Progenitor cell of endocrine pancreas (in vitro differentiated cells): Measurements from ENCODE around the gene TEX14. TPM values are rescaled to one million over a fixed set of nuclear protein-coding genes. Genes with fewer than 3 reads are reported as not detected.
"Not testable (repeated sequence)": the region's sequence is repeated elsewhere in the genome, so short reads cannot be mapped to it uniquely, and the experiment has no call there.

Experiments
- DNase-seq: peaks from one replicate; pipeline ENCODE4 v3.0.0; 2021; ENCODE audit warnings: low spot score; ENCODE audit not compliant: unreplicated experiment
- H3K27ac Mint-ChIP-seq: 2 replicates; pipeline ENCODE4 v1.8.0; 2021; ENCODE audit warnings: mild to moderate bottlenecking, moderate library complexity, mixed read lengths
- H3K27me3 Mint-ChIP-seq: 2 replicates; pipeline ENCODE4 v1.8.0; 2021; ENCODE audit warnings: mixed read lengths
- H3K36me3 Mint-ChIP-seq: 2 replicates; pipeline ENCODE4 v1.8.0; 2022; ENCODE audit warnings: mixed read lengths; ENCODE audit not compliant: insufficient read depth
- H3K4me1 Mint-ChIP-seq: 2 replicates; pipeline ENCODE4 v1.8.0; 2021; ENCODE audit warnings: low read depth, mixed read lengths
- H3K4me3 Mint-ChIP-seq: 2 replicates; pipeline ENCODE4 v1.8.0; 2021; ENCODE audit warnings: low read depth, mild to moderate bottlenecking, moderate library complexity, mixed read lengths
- H3K9me3 Mint-ChIP-seq: 2 replicates; pipeline ENCODE4 v1.8.0; 2021; ENCODE audit warnings: low read depth, mixed read lengths
- CTCF ChIP-seq: fragments of 200-600 bp; sonication (generic); IDR thresholded peaks from one replicate; pipeline ENCODE4 v1.5.0; 2021; ENCODE audit warnings: antibody characterized with exemption, mild to moderate bottlenecking; ENCODE audit not compliant: unreplicated experiment
- total RNA-seq: library from RNA; stranded (reverse); gene quantifications from 2 replicates; pipeline ENCODE4 v1.2.1, GENCODE V29; 2021

The TEX14 gene
- total RNA-seq, 1 donor from 2014 or later: 0.22 TPM

GRCh38 chr17:58585554-58585953 lies 106.3 kb downstream of the TEX14 start:
- Mint-ChIP-seq H3K27me3 (peaks cover 5% of the 10 kb centered on the region), H3K4me3 (no peak overlapping the region), H3K9me3 (no peaks in the 10 kb centered on the region), H3K27ac (no peak overlapping the region), H3K36me3 (no peaks in the 10 kb centered on the region), H3K4me1 (no peaks in the 10 kb centered on the region)
- no peak for TF ChIP-seq CTCF
- no peak for DNase-seq

- H3K27me3 Mint-ChIP-seq: peaks cover 5% of the 10 kb centered on the region
Measured at GRCh38 chr17:58583486-58583885, 108.4 kb downstream of the TEX14 start.

GRCh38 chr17:58582718-58583117 lies 109.1 kb downstream of the TEX14 start:
- not testable (repeated sequence) for H3K4me1 Mint-ChIP-seq, H3K36me3 Mint-ChIP-seq, DNase-seq, H3K27me3 Mint-ChIP-seq, H3K4me3 Mint-ChIP-seq, H3K27ac Mint-ChIP-seq, H3K9me3 Mint-ChIP-seq

More at GRCh38 chr17:58583486-58583885, 108.4 kb downstream of the TEX14 start:
- H3K9me3 Mint-ChIP-seq: no peaks in the 10 kb centered on the region
- no peak overlapping the region for H3K4me3 Mint-ChIP-seq
- H3K27ac Mint-ChIP-seq: no peak overlapping the region
- TF ChIP-seq CTCF: no peak
- DNase-seq: no peak
- H3K4me1 Mint-ChIP-seq: no peaks in the 10 kb centered on the region
- H3K36me3 Mint-ChIP-seq: no peaks in the 10 kb centered on the region

GRCh38 chr17:58580671-58581070 lies 111.2 kb downstream of the TEX14 start:
- H3K4me3 Mint-ChIP-seq: no peak overlapping the region
- no peak overlapping the region for H3K27ac Mint-ChIP-seq
- H3K9me3 Mint-ChIP-seq: no peaks in the 10 kb centered on the region
- H3K27me3 Mint-ChIP-seq: peaks cover under 1% of the 10 kb centered on the region
- TF ChIP-seq CTCF: no peak
- H3K36me3 Mint-ChIP-seq: no peaks in the 10 kb centered on the region
- no peak for DNase-seq
- H3K4me1 Mint-ChIP-seq: no peaks in the 10 kb centered on the region

GRCh38 chr17:58577696-58578095 lies 114.1 kb downstream of the TEX14 start:
- Mint-ChIP-seq H3K36me3 (no peaks in the 10 kb centered on the region), H3K4me3 (no peak overlapping the region), H3K27me3 (no peaks in the 10 kb centered on the region), H3K4me1 (no peaks in the 10 kb centered on the region), H3K27ac (no peak overlapping the region), H3K9me3 (no peaks in the 10 kb centered on the region)
- TF ChIP-seq CTCF: peak; percentile 74
- peak; percentile 13 for DNase-seq

- Mint-ChIP-seq H3K9me3 (no peaks in the 10 kb centered on the region), H3K4me1 (no peaks in the 10 kb centered on the region), H3K27ac (no peak overlapping the region), H3K27me3 (no peaks in the 10 kb centered on the region), H3K4me3 (no peak overlapping the region), H3K36me3 (no peaks in the 10 kb centered on the region)
- no peak for DNase-seq
- TF ChIP-seq CTCF: no peak
Measured at GRCh38 chr17:58576679-58577367, 115.0 kb downstream of the TEX14 start.
